ENCODE data around the gene GRM4. TPM values are rescaled to one million over a fixed set of nuclear protein-coding genes. Genes with fewer than 3 reads are reported as not detected.

The GRM4 gene
- polyA plus RNA-seq, 1 donor = 0.53 TPM

GRCh38 chr6:34143196-34143883, 2.5 kb downstream of the GRM4 start:
- no peak for DNase-seq

GRCh38 chr6:34142061-34142998, 3.6 kb downstream of the GRM4 start:
- DNase-seq = no peak

- DNase-seq = no peak
Observed at GRCh38 chr6:34140075-34140474, 5.8 kb downstream of the GRM4 start.

- DNase-seq = no peak
Observed at GRCh38 chr6:34138914-34139510, 6.9 kb downstream of the GRM4 start.

GRCh38 chr6:34138191-34138590, 7.7 kb downstream of the GRM4 start:
- DNase-seq = no peak

- DNase-seq = no peak
Observed at GRCh38 chr6:34135541-34135940, 10.3 kb downstream of the GRM4 start.

GRCh38 chr6:34132486-34133185, 13.3 kb downstream of the GRM4 start:
- no peak for DNase-seq

GRCh38 chr6:34131326-34132290, 14.3 kb downstream of the GRM4 start:
- no peak for DNase-seq

- DNase-seq = no peak
Observed at GRCh38 chr6:34130862-34131261, 15.0 kb downstream of the GRM4 start.

GRCh38 chr6:34129753-34130152, 16.1 kb downstream of the GRM4 start:
- DNase-seq = no peak

GRCh38 chr6:34128045-34128444, 17.8 kb downstream of the GRM4 start:
- DNase-seq = no peak

- DNase-seq = no peak
Observed at GRCh38 chr6:34126419-34126818, 19.5 kb downstream of the GRM4 start.

GRCh38 chr6:34125939-34126338, 19.9 kb downstream of the GRM4 start:
- no peak for DNase-seq

GRCh38 chr6:34120953-34121675, 24.8 kb downstream of the GRM4 start:
- no peak for DNase-seq

GRCh38 chr6:34115915-34116314, 30.0 kb downstream of the GRM4 start:
- no peak for DNase-seq

GRCh38 chr6:34115403-34115795, 30.5 kb downstream of the GRM4 start:
- peak; percentile 68 for DNase-seq

- no peak for DNase-seq
Observed at GRCh38 chr6:34114695-34115402, 31.0 kb downstream of the GRM4 start.

- DNase-seq = no peak
Observed at GRCh38 chr6:34113532-34113931, 32.4 kb downstream of the GRM4 start.

GRCh38 chr6:34112126-34112525, 33.8 kb downstream of the GRM4 start:
- DNase-seq = no peak

GRCh38 chr6:34110610-34111009, 35.3 kb downstream of the GRM4 start:
- no peak for DNase-seq
